GM18519 (cell line): ENCODE data around the gene GAB3.
"Not testable (repeated sequence)": the region's sequence is repeated elsewhere in the genome, so short reads cannot be mapped to it uniquely, and the experiment has no call there.

ENCODE experiments used
- ATAC-seq: cut with Tn5 transposase; IDR thresholded peaks from one replicate; pipeline ENCODE4 v1.9.1; 2021; ENCODE audit warnings: mild to moderate bottlenecking, moderate library complexity; ENCODE audit not compliant: unreplicated experiment, low FRiP score

Gene GAB3

DNA sequence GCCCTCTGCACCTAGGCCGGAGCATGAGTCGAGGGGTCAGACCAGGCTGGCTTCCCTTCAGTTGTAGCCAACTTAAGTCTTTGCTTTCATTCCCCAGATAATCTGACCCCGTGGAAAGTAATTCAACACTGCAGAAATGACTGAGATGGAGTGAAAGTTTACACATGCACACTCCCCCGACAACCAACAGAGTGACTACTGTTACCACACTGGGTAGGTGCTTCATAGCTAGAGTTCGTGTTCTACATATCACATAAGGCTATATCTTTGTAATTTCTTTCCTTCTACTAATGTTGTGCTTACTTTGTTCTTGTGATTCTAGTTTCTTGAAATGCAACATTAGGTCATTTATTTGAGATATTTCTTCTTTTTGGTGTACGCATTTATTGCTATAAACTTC is 90.3 kb downstream of the GAB3 start:
- no peak for ATAC-seq

DNA sequence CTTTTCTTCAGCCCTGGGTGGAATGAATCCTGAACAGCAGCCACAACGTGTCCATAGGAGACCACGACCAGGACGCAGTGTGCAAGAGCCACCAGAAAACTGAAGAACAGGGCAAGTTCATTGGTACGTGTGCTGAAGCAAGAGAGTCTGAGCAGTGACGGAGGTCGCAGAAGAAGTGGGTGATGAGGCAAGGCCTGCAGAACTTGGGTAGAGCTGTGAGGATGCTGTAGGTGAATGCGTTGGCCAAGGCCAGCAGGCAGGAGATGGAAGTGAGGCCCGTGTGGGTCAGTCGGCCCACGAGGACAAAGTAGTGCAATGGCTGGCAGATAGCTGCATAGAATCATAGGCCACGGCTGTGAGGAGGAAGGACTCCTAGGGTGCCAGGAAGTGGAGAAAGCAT is 91.9 kb downstream of the GAB3 start:
- no peak for ATAC-seq

DNA sequence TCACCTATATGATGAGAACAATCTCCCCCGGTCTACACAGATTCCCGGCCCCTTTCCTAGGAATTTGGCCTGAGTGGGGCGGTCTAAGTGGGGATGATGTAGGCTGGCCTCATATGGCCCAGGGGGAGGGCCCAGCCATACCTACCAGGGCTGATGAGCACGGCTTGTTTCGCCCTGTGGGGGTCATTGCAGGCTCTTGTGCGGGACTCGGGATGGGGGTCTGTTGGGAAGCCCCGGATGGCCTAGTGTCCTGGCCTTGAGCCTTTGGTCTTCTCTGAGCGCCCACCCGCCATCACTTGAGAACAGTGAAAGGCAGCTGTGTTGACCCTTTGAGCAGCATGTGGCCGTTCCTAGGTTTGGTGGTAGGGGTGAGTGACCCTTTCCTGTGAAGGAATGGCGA is 92.7 kb downstream of the GAB3 start:
- ATAC-seq, result no peak

DNA sequence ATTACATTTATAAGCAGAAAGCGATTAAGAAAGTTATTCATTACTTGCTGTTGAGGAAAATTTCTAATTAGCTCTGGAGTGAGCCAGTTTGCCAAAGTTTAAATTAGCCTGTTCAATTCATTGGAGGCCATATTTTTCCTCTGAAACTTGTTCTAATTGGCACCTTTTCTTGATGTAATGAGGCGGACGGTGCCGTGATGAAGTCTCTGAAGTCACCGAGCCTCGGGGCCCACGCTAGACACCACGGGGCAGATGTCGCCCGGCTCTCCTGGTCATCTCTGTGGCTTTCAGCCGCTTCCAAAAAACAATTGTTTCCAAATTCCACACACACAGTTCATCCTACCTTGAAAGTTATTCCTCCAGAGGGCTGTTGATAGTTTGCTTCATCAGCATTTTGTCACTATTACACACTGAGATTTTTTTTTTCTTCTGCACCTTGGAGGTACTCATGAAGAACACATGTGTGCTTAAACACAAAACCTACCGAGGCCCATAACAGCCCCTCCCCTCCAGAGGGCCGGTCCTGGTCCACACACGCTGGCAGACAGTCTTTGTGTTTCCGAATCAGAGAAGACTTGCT is 93.6 kb downstream of the GAB3 start:
- ATAC-seq, result no peak

DNA sequence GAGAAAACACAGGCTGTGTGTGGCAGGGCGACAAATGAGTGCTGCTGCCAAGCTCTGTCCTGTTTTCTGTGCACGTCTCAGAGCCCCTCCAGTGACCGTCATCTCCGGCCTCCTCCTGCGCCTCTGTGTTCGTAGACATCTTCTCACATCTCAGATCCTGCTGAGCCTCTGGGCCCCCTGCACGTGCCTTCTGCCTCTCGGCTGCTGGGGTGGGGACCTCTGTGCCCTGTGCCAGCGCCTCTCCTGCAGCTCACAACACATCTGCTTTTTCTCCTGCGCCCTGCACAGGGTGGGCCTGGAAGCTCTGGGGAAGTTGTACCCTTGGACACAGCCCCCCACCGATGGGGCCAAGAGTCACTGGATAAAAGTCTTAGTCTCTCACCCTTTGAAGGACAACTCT is 95.1 kb downstream of the GAB3 start:
- ATAC-seq, result no peak

DNA sequence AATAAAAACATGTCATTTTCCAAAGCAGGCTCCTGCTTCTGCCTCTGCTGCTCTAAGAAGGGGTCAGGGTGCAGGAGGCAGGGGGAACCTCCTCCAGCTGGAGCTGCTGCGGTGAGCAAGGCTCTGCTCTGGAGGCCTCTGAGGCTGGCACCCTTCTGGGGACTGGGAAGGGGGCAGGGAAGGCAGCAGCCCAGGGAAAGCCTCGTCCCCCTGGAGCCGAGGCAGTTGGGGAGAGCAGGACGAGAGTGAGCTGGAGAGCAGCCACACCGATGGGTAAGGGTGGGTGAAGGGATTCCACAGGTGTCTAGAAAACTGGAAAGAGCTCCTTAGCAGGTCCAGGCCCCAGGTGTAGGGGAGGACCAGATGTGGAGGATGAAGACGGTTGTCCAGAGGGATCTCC is 95.5 kb downstream of the GAB3 start:
- no peak for ATAC-seq

DNA sequence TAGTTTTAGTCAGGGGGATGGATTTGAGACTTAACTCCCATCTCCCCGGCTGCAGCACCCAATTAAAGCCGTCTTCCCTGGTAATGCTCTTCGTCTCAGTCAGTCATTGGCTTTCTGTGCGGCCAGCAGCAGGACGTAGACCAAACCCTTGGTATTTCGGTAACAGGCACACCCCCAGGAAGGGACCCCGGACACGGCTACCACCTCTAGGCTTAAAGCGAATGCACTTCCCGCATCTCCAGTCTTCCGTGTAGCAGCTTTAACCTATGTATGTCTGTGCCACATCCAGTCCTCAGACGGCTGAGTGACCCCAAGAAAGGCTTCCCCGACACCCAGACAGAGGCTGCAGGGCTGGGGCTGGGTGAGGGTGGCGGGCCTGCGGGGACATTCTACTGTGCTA is 96.0 kb downstream of the GAB3 start:
- no peak for ATAC-seq

DNA sequence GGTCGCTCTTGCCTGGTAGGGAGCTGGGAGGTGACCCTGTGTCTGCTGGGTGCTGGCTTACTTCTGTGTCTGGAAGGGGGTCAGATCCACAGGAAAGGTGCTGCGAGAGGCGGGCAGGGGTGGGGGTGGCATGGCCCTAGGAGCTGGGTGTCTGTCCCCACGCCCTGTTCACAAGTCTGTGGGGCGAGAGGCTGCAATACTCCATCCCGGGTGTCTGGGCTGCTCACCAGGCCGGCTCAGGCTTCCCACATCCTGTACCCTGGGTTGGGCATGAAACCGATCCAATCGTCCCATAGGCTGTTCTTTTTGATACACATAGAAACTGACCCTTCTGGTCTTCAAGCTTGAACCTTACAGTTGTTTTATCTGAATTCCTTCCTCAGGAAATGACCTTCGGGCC is 96.5 kb downstream of the GAB3 start:
- no peak for ATAC-seq

DNA sequence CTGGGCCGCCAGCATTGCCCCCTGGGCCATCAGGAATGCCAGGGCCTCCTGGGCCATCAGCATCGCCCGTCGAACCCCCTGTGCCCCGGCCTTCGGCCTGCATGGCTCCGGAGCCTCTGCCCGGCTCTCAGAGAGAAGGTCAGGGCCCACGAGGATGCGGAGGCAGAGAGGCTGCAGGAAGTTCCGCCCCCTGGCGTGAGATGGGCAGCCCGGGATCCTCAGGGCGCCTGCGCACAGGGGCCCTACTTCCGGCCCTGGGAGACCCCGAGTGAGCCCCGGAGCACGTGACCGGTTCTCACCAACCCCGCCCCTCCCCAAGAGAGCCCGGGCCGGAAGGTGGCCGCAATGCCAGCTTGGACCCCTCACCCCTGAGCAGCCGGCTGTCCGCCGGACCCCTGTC is 97.5 kb downstream of the GAB3 start, which contains the start of gene CTAG2:
TSS of gene CTAG2 (minus strand) at position 167 of the 400 bp plus-strand sequence. CDS start at position 103, 64 bp downstream.
- not testable (repeated sequence) for ATAC-seq

DNA sequence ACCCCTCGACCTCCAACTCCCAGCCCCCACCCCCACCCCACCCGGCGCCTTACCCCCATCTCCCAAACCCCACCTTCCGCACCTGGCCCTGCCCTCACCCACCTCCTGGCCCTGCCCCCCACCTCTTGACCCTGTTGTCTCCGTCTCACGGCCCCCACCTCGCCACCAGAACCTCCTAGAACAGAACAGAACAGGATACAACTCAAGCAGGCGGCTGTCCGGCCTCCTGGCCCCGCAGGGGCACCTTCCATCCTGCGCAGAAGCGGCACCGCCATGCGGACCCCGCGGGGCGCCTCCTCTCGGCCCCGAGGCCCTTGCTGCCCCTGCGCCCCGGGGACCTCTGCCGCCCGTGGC is 97.9 kb downstream of the GAB3 start:
- no peak for ATAC-seq

DNA sequence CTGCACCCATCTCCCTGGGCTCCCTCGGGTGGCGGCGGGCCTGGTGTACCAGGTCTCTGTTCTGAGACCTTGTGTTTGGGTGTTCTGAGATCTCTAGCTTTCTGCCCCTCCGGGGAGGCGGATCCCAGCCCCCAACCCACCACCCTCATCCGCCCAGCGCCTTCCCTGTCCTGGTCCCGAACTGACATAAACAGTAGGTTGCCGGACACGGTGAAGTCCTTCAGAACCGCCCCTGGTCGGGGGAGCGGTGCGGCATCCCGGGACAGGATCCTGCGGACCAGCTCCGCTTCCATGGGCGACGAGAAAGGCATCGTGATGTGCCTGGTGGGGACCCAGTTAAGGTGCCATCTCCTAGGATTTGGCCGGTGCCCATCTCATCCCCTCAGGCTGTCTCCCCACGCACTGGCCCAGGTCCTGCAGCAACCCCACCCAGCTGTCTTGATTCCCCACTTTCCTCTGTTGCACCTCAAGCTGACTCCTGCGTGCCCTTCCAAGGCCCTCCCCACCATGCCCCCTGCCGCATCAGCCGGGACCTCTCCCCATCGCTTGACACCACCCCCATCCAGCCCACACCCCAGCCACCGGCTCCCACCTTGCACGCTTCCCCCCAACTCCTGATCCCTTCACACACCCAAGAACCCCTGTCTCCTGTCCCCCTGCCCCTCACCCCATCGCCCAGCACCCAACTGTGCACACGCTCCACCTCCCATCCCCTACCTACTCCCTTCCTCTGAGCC is 98.4 kb downstream of the GAB3 start:
- no peak for ATAC-seq

DNA sequence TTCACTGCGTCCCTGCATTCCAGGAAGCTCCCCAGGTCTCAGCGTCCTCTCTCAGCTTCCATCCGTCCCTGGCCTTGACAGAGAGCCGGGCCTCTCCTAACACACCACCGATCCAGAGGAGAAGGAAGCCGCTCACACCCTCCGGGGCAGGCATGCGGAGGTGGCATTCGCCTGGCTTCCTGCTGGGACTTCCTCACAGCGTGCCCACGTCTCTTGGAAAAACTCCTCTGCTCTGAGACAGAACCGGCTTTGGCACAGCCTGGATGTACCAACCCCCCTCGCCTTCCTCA is 100.7 kb downstream of the GAB3 start:
- ATAC-seq, result no peak

DNA sequence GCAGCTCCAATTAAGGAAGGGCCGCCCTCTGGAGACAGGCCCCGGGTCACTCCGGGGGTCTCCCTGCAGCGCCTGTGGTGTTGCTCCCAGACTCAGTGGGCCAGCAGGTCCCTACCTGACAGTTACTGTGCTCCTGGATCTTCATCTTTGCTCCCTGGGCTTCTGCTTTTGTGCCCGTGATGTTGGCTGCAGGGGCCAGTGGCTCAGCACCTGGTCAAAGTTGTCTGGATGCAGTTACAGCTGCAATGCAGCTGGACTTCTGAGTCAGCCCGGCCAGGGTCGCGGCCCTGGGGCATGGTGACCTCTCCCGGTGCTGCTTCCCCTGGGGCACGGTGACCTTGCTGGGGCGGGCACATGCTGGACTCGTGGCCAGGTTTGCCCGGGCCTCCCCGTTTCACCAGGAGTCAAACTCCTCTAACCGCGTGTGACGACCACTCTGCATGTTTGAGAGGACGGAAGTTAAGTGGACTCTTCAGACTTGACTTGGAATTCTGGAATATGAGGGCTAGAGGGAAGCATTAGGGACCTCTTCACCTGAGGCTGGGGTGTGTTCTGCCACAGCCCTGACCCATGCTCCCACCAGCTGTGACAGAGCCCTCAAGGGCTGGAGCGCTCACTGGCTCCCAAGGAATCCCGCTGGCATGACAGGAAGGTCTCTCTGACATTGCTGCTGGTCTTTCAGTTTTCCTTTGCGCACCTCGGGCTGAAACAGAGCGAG is 101.2 kb downstream of the GAB3 start:
- no peak for ATAC-seq

DNA sequence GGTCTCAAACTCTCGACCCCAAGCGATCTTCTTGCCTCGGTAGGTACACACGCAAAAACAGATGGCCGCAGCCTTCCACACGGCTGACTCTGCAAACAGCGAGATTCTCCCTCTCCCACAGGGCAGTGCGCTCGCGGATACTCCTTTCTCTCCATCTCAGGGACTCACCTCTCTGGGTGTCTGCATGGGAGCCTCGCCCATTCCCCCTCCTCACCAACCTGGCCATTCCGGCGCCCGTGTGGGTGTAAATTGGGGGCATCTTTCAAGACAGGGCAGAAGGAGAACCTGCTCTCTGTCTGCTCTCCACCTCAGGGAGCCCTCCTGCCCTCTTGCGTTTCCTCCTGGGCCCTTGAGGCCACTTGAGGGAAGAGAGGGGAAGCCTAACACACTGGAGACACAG is 101.9 kb downstream of the GAB3 start:
- no peak for ATAC-seq

DNA sequence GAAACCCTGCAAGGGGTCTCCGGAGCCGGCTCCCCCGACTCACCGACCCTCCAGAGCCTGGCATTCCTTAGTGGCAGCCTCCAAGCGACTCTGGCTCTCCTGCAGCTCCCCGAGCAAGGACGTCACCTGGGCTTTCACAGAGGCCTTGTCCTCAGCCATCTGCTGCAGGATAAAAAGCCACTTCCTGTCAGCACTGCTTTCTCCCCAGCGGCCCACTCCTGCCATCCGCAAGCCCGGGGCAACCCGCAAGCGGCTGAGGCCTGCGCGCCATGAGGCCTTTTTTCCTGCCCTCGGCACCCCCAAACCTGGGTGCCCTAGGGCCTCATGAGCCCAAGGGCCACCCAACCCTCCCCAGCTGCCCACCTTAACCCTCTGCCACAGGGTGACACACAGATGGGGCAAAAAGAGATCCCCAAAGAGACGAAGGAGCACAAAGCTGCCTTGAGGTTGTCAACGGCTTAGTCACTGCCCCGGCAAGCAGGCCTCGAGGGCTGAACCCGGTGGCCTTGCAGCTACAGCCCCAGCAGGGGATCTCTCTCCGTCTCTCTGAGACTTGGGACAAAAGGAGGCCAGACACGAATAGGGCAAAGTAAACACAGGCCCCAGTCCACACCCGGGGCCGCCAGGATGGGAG is 105.0 kb downstream of the GAB3 start:
- not testable (repeated sequence) for ATAC-seq

DNA sequence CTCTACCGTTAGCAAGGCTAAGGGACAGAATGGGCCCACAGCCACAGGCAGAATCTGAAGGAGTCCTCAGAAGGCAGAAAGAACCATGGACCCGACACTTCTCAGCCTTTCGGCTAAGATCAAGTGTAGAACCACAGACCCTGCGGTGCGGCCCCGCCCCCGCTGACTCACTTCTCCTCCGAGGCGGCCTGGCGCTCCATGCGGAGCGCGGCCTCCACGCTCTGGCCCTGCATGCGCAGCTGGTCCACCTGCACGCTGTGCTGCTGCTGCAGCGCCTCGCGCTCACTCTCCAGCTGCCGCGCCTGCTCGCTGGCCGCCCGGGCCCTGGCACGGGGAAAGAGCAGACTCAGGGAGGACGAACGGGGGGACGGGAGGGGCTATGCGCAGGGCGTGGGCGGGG is 107.2 kb downstream of the GAB3 start:
- ATAC-seq, result not testable (repeated sequence)

DNA sequence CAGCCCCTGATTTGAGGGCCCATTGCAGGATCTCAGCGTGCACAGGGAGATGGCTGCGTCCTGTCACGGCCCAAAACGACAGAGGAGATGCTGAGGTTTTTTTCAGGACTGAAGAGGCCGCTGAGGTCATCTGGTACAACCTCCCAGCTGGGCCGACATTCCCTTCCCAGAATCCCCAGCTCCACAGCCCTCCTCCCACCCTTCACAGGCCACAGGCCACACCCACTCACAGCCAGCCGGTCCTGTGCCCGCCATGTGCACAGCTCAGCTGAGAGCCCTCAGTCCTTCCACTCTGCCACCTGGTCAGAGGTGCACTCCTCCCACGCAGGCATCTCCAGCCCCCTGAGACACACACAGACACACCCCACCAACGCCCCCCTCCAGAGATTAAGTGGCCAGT is 109.1 kb downstream of the GAB3 start:
- ATAC-seq, result not testable (repeated sequence)

DNA sequence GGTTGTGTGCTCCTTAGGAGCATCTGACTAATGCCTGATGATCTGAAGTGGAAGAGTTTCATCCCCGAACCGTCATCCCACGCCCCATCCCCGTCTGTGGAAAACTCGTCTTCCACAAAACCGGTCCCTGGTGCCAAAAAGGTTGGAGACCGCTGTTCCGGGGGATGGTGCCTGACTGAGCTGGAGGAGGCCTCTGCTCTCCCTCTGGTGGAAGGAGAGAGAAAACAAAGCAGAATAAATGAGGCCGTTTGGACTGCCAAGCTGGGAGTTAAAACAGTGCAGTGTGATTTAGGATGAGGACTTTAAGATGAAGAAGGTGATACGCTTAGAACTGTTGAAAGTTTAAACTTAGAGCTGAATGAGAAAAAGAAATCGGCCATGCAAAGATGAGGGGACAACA is 117.2 kb downstream of the GAB3 start:
- ATAC-seq, result not testable (repeated sequence)

DNA sequence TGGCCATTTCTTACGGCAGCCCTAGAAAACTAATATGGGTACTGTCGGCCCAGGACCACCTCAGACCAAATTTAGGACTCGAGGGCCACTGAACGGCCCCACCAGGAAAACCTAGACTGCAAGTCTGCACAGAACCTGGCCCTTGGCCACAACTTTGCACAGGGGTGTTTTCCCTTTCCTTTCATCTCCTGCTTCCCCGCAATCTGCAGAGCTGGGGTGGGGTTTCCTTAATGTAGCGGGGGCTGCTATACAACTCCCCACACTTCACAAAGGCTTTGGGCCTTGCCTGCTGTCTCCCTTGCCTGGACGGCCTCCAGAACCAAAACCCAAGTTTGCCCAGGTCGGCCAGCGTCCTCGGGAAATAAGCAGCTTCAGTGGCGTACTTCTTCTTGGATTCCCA is 119.9 kb downstream of the GAB3 start:
- ATAC-seq, result not testable (repeated sequence)

DNA sequence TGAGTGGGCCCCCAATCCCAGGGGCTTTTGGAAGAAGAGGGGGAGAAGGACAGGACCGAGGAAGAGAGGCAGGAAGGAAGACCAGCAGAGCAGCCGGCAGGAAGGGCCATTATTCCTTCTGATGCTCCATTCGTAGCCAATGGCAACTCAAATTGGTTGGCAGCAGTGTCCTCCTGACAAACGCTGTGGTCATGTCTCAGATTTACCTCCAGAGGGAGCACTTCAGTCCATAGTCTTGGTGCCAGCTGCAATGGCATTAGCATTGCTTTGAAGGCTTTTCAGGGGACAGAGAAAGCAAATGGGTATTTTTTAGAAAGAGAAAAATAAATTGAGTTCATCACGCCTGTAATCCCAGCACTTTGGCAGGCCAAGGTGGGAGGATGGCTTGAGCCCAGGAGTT is 121.9 kb downstream of the GAB3 start:
- not testable (repeated sequence) for ATAC-seq
